SKM-1 (cell line): Measurements from ENCODE around the gene PTPN7.
"Not testable (repeated sequence)": the region's sequence is repeated elsewhere in the genome, so short reads cannot be mapped to it uniquely, and the experiment has no call there.

Experiments used
- DNase-seq: peaks from one replicate; lab custom pipeline; 2025; ENCODE audit not compliant: unreplicated experiment; lab: John Stamatoyannopoulos, UW

The PTPN7 gene

DNA sequence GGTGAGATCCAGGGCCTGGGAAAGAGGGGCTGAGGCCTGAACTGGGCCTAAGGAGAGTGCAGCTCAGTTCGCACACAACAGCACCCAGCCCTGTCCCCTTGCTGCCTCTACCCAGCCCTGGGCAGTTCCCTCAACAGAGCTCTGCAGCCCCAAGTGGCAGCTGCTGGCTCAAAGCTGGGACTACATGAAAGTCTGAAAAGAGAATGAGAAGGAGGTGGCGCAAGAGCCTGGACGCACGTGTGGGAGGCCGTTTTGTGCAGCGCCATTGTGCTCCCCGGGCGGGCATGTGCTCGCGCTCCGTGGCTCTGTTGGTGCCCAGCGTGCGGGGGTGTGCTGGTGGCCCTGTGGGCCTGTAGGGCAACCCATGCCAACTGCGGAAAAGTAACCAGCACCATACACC, 27.4 kb downstream of the PTPN7 start:
- no peak for DNase-seq

DNA sequence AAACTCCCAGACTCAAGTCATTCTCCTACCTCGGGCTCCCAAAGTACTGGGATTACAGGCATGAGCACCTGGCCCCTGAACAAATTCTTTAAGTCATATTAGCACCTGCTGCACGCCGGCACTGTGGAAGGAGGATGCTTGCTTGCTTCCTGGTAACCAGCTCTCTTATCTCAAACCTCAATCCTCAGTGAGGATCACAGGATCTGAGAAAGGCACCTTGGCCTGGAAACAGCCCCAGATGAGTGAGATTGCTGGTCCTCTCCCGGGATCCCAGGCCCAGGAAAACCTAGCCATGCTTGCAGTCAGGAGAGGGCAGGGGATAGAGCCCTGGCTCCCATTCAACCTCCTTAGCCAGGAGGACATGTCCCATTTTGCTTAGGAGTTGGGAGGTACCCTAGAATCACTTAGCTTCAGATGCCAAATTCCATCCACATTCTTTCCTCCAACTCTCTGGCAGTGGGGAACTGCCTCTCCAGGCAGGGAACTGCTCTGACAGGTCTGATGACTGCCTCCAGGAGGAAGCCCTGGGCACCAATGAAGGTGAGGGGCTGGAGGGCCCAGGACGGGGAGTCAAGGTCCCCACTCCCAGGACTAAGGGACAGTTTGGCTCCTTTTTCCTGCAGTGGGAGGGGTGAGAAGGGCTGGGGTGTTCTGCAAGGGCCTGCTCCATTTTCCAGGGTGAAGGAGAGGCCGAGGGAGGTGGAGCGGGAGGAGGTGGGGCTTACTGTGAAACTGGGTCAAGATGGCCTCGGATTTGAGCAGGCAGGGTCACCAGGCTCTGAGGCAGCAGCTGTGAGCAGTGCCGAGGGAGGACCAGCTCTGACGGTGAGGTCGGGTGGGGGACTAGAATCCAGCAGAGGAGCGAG, 28.2 kb downstream of the PTPN7 start:
- no peak for DNase-seq

DNA sequence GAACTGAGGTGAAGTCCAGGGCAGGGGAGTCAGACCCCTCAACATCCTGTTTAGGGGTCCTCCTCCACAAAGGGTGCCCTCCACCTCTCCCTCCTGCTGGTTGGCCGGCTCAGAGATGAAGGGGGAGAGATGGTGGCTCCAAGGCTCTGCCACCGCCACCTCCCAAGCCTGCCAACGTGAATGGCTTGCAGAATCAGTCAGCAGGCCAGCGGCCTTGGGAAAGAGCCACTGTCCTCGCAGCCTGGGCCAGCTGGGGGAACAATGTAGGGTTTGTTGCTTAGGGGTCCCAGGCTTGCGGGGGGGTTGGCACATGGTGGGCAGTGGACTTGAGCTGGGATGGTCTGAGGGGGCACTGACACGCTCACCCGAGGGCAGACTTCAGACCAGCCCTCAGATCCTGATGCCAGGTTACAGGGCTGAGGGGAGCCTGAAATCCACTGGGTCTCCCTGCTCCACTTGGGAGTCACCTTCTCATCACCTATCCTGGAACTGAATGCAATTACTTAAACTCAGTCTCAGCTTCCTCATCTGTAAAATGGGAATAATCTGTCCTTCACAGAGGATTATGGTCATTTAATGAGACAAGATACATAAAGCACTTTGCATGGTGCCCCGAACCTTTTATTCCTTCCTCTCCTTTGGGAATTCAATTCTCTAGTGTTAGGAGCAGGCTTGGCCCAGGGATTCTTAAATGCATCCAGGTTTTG, 29.4 kb downstream of the PTPN7 start:
- DNase-seq = no peak

DNA sequence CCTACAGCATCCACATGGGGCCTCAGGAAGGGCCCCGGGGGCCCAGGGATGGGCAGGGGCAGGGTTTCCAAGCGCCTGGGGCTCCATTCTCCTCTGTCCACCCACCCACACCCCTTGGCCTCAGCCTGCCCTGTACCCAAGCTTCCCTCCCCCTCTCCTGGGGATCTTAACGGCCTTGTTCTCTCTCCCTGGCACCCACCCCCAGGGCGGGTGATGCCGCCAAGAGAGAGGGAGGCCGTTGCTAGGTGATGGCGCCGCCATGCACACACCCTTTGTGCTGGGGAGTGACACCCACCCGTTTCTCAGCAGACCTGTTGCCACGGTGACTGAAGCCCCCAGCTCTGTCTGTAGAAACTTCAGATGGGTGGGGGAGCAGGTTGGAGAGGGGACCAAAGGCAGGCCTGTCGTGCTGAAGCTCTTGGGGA, 30.1 kb downstream of the PTPN7 start:
- DNase-seq = no peak

DNA sequence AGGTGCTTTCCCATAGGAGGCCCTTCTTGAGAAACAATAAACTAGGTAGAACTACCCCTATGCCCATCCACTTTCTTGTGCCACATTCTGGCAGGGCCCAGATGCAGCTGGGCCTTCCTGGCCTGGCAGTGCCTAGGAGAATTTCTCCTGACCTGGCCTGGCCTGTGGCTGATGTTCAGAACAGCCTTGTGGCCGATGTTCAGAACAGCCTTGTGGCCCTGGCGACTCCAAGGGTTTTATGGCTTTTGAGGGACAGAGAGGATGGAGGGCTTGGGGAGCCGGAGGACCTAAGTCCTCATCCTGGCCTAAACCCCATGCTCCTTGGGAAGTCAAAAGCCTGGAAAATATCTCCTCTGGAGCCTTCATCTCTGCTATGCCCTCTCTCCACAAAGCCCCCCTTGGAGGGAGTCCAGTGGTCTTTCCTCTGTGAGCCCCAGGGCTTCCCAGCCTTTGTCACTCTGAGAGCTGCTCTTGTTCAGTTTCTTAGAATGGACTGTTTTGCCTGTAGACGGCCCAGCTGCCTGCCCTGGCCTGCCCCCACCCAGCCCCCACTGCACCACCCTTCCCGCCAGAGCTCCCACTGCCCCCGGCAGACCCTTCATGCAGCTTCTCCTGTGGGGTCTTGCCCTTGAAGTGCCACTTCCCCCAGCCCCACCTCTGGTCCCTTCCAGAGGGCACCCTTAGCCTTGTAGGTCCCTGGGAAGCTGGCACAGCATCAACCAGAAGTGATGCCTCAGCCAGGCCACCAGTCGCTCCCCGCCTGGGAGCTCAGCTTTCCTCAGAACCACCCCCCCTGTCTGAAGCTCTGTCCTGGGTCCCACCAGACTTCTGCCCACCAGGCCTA, 30.7 kb downstream of the PTPN7 start:
- no peak for DNase-seq

DNA sequence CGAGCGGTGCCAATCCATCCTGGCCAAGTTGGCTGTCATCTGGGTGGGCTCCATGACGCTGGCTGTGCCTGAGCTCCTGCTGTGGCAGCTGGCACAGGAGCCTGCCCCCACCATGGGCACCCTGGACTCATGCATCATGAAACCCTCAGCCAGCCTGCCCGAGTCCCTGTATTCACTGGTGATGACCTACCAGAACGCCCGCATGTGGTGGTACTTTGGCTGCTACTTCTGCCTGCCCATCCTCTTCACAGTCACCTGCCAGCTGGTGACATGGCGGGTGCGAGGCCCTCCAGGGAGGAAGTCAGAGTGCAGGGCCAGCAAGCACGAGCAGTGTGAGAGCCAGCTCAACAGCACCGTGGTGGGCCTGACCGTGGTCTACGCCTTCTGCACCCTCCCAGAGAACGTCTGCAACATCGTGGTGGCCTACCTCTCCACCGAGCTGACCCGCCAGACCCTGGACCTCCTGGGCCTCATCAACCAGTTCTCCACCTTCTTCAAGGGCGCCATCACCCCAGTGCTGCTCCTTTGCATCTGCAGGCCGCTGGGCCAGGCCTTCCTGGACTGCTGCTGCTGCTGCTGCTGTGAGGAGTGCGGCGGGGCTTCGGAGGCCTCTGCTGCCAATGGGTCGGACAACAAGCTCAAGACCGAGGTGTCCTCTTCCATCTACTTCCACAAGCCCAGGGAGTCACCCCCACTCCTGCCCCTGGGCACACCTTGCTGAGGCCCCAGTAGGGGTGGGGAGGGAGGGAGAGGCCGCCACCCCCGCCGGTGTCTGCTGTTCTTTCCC, 32.4 kb downstream of the PTPN7 start:
- DNase-seq = no peak

DNA sequence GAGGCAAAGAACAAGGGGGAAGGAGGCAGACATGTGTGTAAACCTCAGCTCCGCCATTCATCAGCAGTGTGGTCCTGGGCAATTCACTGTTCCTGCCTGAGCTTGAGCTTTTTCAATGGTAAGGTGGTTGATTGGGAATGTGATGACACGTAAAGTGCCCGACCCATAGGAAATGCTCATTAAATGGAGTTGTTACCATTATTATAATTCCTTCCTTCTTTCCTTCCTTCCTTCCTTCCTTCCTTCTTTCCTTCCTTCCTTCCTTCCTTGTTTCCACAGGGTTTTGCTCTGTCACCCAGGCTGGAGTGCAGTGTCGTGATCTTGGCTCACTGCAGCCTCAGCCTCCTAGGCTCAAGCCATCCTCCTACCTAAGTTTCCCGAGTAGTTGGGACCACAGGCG, 33.3 kb downstream of the PTPN7 start:
- no peak for DNase-seq

DNA sequence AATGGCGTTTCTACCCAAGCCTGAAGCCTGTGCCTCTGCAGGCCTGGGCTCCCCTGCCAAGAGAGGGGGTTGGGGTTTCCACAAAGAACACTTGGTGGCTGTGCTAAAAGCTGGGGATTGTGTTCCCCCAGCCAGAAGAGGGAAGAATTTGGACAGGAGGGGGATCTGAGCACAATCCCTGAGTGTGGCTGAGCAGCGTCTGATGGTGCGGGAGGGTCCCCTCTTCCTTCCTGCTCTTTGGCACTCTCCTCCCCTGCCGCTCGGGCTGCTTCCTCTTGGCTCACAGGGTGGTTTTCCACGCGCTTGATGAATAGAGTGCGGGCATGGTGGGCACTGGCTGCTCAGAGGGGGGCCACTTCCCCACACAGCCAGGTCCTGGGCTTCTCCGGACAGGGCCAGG, 34.0 kb downstream of the PTPN7 start:
- DNase-seq = no peak

DNA sequence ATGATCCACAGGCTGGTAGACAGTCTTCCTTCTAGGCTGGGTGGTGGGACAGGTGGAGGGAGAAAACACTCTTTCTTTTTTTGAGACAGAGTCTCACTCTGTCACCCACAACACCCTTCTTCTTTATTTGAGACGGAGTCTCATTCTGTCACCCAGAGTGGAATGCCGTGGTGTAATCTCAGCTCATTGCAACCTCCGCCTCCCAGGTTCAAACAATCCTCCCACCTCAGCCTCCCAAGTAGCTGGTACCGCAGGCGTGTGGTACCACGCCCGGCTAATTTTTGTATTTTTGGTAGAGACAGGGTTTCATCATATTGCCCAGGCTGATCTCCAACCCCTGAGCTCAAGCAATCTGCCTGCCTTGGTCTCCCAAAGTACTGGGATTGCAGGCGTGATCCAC, 34.8 kb downstream of the PTPN7 start:
- DNase-seq = no peak

DNA sequence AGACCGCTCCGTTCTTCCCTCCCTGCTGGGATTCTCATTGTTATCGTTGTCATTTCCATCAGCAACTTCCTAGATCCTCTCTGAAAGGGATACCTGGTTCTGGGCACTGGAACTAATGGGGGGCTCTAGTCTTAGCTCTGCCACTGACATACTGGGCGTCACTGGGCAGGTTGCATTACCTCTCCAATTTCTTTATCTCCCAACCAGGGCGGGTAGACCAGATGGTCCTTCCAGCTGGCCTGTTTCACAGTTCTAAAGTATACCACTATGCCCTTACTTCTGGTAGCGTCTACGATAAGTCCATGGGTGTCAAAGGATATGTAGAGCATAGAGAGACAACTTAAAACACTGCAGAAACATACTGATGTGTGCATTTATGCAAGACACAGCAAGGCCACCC, 36.3 kb downstream of the PTPN7 start:
- no peak for DNase-seq

DNA sequence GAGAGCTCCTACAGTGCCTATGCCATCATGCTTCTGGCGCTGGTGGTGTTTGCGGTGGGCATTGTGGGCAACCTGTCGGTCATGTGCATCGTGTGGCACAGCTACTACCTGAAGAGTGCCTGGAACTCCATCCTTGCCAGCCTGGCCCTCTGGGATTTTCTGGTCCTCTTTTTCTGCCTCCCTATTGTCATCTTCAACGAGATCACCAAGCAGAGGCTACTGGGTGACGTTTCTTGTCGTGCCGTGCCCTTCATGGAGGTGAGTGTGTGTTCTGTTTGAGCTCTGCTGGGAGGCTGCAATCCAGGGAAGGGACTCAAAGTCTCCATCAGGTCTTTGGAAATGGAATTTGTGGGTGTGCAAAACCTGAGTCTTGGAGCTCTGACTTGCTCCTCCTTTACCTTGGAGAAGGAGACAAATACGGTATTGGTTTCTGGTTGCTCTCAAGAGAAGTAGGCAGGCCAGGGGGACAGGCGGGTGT, 37.0 kb downstream of the PTPN7 start:
- no peak for DNase-seq

DNA sequence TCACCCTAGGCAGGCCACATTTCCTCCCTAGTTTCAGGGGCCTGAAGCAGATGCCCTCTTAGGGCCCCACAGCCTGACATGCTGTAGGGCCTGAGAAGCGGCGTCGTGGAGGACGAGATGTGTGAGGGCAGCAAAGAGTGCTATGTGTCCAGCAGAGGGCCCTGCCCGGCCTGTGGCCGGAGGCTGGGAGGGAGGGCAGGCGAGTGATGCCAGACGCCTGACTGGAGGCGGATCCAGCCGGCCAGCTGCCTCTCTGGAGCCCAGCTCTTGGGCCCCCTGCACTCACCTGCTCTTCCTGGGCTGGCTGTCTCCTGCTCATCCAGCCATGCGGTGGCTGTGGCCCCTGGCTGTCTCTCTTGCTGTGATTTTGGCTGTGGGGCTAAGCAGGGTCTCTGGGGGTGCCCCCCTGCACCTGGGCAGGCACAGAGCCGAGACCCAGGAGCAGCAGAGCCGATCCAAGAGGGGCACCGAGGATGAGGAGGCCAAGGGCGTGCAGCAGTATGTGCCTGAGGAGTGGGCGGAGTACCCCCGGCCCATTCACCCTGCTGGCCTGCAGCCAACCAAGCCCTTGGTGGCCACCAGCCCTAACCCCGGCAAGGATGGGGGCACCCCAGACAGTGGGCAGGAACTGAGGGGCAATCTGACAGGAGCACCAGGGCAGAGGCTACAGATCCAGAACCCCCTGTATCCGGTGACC, 37.6 kb downstream of the PTPN7 start, which contains the start of gene GPR37L1:
Gene GPR37L1 (plus strand): TSS at position 279 of the 697 bp plus-strand sequence. CDS start 47 bp downstream, at position 326.
- no peak for DNase-seq

DNA sequence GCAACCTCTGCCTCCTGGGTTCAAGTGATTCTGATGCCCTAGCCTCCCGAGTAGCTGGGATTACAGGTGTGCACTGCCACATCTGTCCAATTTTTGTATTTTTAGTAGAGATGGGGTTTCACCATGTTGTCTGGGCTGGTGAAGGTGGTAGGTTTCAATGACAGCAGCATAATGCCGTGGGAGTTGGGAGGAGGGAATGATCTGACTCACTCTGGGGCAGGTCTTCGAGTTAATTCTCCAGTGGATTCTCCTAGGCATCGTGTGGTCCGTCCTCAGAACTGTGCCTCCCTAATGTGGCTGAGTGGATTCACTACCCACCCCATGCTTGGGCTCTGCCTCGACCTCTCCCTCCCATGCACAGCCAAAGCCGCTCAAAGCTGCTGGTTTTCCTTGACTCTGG, 39.4 kb downstream of the PTPN7 start:
- DNase-seq = no peak

DNA sequence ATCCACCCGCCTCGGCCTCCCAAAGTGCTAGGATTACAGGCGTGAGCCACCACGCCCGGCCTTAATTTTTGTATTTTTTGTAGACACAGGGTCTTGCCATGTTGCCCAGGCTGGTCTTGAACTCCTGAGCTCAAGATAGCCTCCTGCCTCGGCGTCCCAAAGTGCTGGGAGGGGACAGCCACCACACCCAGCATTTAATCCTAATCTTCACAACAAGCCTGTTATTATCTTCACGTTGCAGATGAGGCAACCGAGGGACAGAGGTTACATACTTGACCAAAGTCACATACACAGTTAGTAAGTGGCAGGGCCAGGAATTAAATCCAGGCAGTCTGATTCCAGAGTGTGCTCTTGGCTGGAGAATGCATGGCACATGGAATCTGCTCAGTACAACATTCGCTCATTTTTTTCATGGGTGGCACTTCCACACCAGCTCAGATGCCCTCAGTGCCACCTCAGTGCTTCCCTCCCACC, 42.5 kb downstream of the PTPN7 start:
- no peak for DNase-seq

DNA sequence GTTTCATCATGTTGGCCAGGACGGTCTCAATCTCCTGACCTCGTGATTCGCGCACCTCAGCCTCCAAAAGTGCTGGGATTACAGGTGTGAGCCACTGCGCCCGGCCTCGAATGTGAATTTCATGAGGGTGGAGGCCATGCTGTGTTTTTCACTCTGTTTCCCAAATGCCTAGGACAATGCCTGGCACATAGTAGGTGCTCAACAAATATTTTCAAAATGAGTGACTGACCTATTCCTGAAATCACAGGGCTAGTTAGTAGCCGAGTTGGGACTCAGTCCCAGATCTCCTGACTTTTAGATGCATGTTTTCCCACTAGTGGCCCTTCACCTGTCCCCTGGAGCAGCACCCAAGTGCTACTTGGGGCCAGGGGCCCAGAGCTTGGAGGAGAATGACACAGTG, 44.1 kb downstream of the PTPN7 start:
- no peak for DNase-seq

DNA sequence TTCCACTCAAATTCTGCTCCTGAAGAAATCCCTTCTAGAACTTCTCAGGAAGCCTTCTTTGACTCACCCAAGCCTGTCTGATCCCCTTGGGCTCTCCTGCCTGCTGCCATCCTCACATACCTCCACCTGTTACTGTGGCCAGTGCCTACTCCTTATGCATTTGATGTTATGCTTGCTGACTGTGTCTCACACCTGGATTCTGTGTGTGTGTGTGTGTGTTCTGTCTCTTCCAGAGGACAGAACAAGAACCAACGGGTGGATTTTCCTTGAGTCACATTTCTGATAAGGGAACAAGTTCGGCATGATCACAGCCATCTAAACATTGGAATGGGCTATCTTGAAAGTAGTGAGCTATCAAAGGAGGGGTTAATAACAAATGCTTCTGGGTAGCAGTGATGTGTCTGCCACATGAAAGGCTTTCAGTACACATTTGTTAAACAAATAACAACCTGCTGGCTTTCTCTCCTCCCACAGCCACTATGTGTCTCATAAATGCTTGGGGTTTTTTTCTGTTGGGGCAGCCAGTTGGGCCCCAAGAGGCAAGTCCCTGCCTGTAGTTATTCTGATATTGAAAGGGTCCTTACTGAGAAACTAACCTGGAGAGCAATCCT, 46.6 kb downstream of the PTPN7 start:
- no peak for DNase-seq

DNA sequence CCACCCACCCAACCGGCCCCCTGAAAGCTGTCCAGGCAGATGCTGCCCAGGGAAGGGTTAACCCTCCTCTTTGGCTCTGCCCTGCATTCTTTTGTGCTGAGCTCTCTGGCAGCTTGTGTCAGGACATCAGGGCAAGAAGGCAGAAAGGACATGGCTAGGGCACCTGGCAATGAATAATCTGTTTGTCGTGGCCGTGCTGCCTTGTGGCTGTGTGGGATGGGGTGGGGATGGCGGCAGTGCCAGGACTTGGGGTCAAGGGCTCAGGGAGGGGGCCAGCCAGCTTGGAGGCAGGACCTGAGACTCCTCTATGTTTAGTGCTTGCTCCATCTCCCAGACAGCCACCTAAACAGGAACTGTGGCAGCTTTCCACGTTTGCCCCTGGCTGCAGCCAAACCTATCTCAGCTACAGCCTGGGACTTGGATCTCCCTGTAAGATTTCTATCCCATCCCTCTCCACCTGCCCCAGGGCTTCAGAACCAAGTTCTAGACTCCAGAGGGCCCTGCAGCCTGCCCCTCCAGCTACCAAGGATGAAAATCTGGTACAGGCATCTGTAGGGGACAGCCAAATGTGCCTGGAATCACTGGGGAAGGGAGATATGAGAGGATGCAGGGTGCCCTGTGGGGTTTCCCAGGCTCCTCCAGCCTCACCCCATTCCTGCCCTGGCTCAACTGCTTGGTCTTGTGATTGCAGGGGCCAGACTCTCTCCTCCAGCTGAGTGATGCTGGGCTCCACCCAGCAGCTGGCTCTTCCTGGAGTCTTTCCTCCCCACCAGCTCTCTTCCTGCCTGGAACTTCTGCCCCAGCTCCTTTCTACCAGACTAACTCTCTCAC, 47.3 kb downstream of the PTPN7 start:
- DNase-seq = no peak

DNA sequence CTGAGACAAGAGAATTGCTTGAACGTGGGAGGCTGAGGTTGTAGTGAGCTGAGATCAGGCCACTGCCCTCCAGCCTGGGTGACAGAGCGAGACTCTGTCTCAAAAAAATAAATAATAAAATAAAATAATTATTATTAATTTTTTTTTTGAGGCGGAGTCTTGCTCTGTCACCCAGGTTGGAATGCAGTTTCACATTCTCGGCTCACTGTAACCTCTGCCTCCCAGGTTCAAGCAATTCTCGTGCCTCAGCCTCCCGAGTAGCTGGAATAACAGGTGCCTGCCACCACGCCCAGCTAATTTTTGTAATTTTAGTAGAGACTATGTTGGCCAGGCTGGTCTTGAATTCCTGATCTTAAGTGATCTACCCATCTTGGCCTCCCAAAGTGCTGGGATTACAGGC, 48.8 kb downstream of the PTPN7 start:
- not testable (repeated sequence) for DNase-seq
